ENCODE measurements around the gene RRBP1.

Gene RRBP1

GRCh38 chr20:17621229-17621968 lies 60.6 kb downstream of the RRBP1 start:
- DNase-seq (ENCODE audit: low read depth), result no peak

GRCh38 chr20:17620371-17621228 lies 61.4 kb downstream of the RRBP1 start:
- DNase-seq (ENCODE audit: low read depth), result no peak

- no peak for DNase-seq (ENCODE audit: low read depth)
Observed at GRCh38 chr20:17619351-17620093, 62.5 kb downstream of the RRBP1 start.

- DNase-seq (ENCODE audit: low read depth), result no peak
Observed at GRCh38 chr20:17618673-17619013, 63.4 kb downstream of the RRBP1 start.

- DNase-seq (ENCODE audit: low read depth), result no peak
Observed at GRCh38 chr20:17617868-17618672, 64.0 kb downstream of the RRBP1 start.

- peak; percentile 48 for DNase-seq (ENCODE audit: low read depth)
Observed at GRCh38 chr20:17617212-17617867, 64.7 kb downstream of the RRBP1 start.

GRCh38 chr20:17616480-17617211 lies 65.4 kb downstream of the RRBP1 start:
- no peak for DNase-seq (ENCODE audit: low read depth)

- no peak for DNase-seq (ENCODE audit: low read depth)
Observed at GRCh38 chr20:17615645-17616479, 66.2 kb downstream of the RRBP1 start.

- no peak for DNase-seq (ENCODE audit: low read depth)
Observed at GRCh38 chr20:17614812-17615644, 67.0 kb downstream of the RRBP1 start.

GRCh38 chr20:17614176-17614811 lies 67.7 kb downstream of the RRBP1 start:
- DNase-seq (ENCODE audit: low read depth), result peak; percentile 59

GRCh38 chr20:17613328-17614175 lies 68.5 kb downstream of the RRBP1 start:
- DNase-seq (ENCODE audit: low read depth), result peak; percentile 32

GRCh38 chr20:17612992-17613327 lies 69.1 kb downstream of the RRBP1 start:
- DNase-seq (ENCODE audit: low read depth), result no peak

- DNase-seq (ENCODE audit: low read depth), result peak; percentile 90
Observed at GRCh38 chr20:17612287-17612991, 69.6 kb downstream of the RRBP1 start.

- peak; percentile 44 for DNase-seq (ENCODE audit: low read depth)
Observed at GRCh38 chr20:17611540-17612286, 70.3 kb downstream of the RRBP1 start.

- DNase-seq (ENCODE audit: low read depth), result peak; percentile 61
Observed at GRCh38 chr20:17611290-17611539, 70.8 kb downstream of the RRBP1 start.

- peak; percentile 45 for DNase-seq (ENCODE audit: low read depth)
Observed at GRCh38 chr20:17610566-17611289, 71.3 kb downstream of the RRBP1 start.

All from EH (cell line).